HFFc6 (cell line): Measurements from ENCODE around the gene ICOS. TPM values are rescaled to one million over a fixed set of nuclear protein-coding genes. Genes with fewer than 3 reads are reported as not detected.

Experiments used
- DNase-seq: peaks from one replicate; pipeline ENCODE4 v3.0.0-alpha.2; 2018
- H3K27ac Mint-ChIP-seq: 2 replicates; pipeline ENCODE4 v1.8.0; 2020; ENCODE audit warnings: mild to moderate bottlenecking, mixed read lengths
- H3K27me3 Mint-ChIP-seq: 2 replicates; pipeline ENCODE4 v1.8.0; 2021; ENCODE audit warnings: mild to moderate bottlenecking, moderate library complexity, mixed read lengths; ENCODE audit not compliant: insufficient read depth
- H3K36me3 Mint-ChIP-seq: 2 replicates; pipeline ENCODE4 v1.8.0; 2021; ENCODE audit warnings: low read depth, mixed read lengths
- H3K4me1 Mint-ChIP-seq: 2 replicates; pipeline ENCODE4 v1.8.0; 2020; ENCODE audit warnings: low read depth, mixed read lengths
- H3K4me3 Mint-ChIP-seq: 2 replicates; pipeline ENCODE4 v1.8.0; 2020; ENCODE audit warnings: mild to moderate bottlenecking, moderate library complexity, mixed read lengths
- H3K9me3 Mint-ChIP-seq: 2 replicates; pipeline ENCODE4 v1.8.0; 2020; ENCODE audit warnings: mild to moderate bottlenecking, mixed read lengths
- CTCF ChIP-seq: fragments of 200-600 bp; sonication (generic); IDR thresholded peaks from 2 replicates; pipeline ENCODE4 v1.5.0; 2021; ENCODE audit warnings: antibody characterized with exemption, mild to moderate bottlenecking
- total RNA-seq, 6 experiments: library from RNA; stranded (reverse); fragmentation: NEBNext Ultra II Directional; extraction: Animal tissue kit (Norgen Biotek cat#: 25700); gene quantifications; 2 replicates in 1 of 6; 3 replicates in 5 of 6; pipeline ENCODE4 v1.2.3, GENCODE V29; 2021

Gene ICOS
- total RNA-seq, 6 experiments from 2014 or later = not detected

GRCh38 chr2:203987959-203988358 lies 51.4 kb downstream of the ICOS start:
- Mint-ChIP-seq H3K27ac (no peak overlapping the region), H3K9me3 (no peaks in the 10 kb centered on the region), H3K36me3 (no peaks in the 10 kb centered on the region), H3K4me1 (no peaks in the 10 kb centered on the region), H3K27me3 (peaks cover 5% of the 10 kb centered on the region), H3K4me3 (no peak overlapping the region)
- no peak for TF ChIP-seq CTCF
- no peak for DNase-seq

GRCh38 chr2:203988500-203989260 lies 52.1 kb downstream of the ICOS start:
- H3K4me1 Mint-ChIP-seq = no peaks in the 10 kb centered on the region
- TF ChIP-seq CTCF = no peak
- no peaks in the 10 kb centered on the region for H3K36me3 Mint-ChIP-seq
- H3K27ac Mint-ChIP-seq = no peak overlapping the region
- peaks cover 5% of the 10 kb centered on the region for H3K27me3 Mint-ChIP-seq
- no peak for DNase-seq
- H3K4me3 Mint-ChIP-seq = no peak overlapping the region
- H3K9me3 Mint-ChIP-seq = no peaks in the 10 kb centered on the region

GRCh38 chr2:203989521-203989920 lies 53.0 kb downstream of the ICOS start:
- H3K27ac Mint-ChIP-seq = no peak overlapping the region
- H3K36me3 Mint-ChIP-seq = no peaks in the 10 kb centered on the region
- DNase-seq = no peak
- H3K4me3 Mint-ChIP-seq = no peak overlapping the region
- H3K27me3 Mint-ChIP-seq = peaks cover 5% of the 10 kb centered on the region
- no peak for TF ChIP-seq CTCF
- no peaks in the 10 kb centered on the region for H3K4me1 Mint-ChIP-seq
- H3K9me3 Mint-ChIP-seq = no peaks in the 10 kb centered on the region

GRCh38 chr2:203992509-203992908 lies 55.9 kb downstream of the ICOS start:
- Mint-ChIP-seq H3K4me3 (no peak overlapping the region), H3K27me3 (peaks cover 2% of the 10 kb centered on the region; the same call in 1 of the 2 replicates), H3K27ac (no peak overlapping the region), H3K4me1 (no peaks in the 10 kb centered on the region), H3K36me3 (no peaks in the 10 kb centered on the region), H3K9me3 (no peaks in the 10 kb centered on the region)
- no peak for DNase-seq
- no peak for TF ChIP-seq CTCF

- no peaks in the 10 kb centered on the region for H3K9me3 Mint-ChIP-seq
- no peak overlapping the region for H3K27ac Mint-ChIP-seq
- no peaks in the 10 kb centered on the region for H3K36me3 Mint-ChIP-seq
- H3K4me3 Mint-ChIP-seq = no peak overlapping the region
- H3K4me1 Mint-ChIP-seq = no peaks in the 10 kb centered on the region
- peaks cover 2% of the 10 kb centered on the region; the same call in 1 of the 2 replicates for H3K27me3 Mint-ChIP-seq
- DNase-seq = no peak
- TF ChIP-seq CTCF = no peak
Observed at GRCh38 chr2:203993011-203993410, 56.4 kb downstream of the ICOS start.
